ENCODE measurements around the gene ST6GALNAC3.
"Not testable (repeated sequence)": the region's sequence is repeated elsewhere in the genome, so short reads cannot be mapped to it uniquely, and the experiment has no call there.

ST6GALNAC3 gene

GRCh38 chr1:76106719-76107235 is 32.2 kb downstream of the ST6GALNAC3 start:
- DNase-seq (ENCODE audit: low read depth), result no peak

GRCh38 chr1:76109404-76109803 is 34.9 kb downstream of the ST6GALNAC3 start:
- no peak for DNase-seq (ENCODE audit: low read depth)

DNA sequence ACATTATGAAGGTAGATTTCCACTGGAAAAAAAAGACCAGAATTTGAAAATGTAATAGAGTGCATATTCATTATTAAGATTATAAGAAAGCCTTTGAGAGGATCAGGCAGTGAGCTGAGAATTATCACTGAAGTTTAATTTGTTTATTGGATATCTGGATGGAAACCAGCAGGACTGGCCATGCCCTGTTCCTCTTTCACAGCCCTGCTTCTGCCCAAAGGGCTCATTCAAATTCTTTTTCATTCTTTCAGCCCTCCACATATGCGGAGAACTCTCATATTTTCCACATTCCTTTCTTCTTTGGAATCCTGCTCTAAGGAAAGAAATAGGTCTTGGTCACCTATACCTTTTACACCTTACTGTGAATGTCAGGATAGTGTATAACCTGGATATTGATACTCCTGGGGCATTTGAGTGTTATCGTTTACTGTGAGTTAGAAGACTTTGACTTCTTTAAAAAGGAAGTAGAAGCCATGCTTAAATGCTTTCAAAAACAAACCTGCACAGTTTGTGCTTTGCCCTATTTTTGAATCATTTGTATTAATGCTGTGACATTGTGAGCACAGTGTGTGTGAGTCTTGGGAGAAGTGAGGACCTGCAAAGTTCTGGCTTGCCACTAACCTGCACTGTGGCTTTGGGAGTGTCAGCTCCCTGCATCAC is 35.5 kb downstream of the ST6GALNAC3 start:
- no peak for DNase-seq (ENCODE audit: low read depth)

GRCh38 chr1:76110666-76111065 is 36.1 kb downstream of the ST6GALNAC3 start:
- DNase-seq (ENCODE audit: low read depth), result no peak

DNA sequence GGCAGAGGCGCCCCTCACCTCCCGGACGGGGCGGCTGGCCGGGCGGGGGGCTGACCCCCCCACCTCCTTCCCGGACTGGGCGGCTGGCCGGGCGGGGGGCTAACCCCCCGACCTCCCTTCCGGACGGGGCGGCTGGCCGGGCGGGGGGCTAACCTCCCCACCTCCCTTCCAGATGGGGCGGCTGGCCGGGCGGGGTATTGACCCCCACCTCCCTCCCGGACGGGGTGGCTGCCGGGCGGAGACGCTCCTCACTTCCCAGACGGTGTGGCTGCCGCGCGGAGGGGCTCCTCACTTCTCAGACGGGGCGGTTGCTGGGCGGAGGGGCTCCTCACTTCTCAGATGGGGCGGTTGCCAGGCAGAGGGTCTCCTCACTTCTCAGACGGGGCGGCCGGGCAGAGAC is 37.8 kb downstream of the ST6GALNAC3 start:
- not testable (repeated sequence) for DNase-seq (ENCODE audit: low read depth)

GRCh38 chr1:76113446-76113845 is 38.9 kb downstream of the ST6GALNAC3 start:
- DNase-seq (ENCODE audit: low read depth), result no peak

DNA sequence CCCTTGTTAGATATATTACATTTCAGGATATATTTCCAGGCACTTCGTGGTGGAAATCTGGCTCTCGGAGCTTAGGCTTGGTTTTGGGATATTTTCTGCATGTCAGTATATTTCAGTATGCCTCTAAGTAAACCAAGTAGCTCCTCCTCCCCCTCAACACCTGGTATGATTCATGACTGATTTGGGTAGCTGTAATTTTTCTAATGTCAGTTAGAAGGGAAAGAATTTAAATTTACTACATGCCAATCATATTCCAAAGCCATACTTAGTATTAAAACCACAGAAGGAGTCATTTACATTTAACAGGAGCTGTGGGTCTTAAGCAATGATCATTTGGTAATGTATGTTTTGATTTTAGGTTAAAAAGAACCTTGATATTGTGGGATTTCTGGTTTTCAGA is 40.6 kb downstream of the ST6GALNAC3 start:
- no peak for DNase-seq (ENCODE audit: low read depth)

DNA sequence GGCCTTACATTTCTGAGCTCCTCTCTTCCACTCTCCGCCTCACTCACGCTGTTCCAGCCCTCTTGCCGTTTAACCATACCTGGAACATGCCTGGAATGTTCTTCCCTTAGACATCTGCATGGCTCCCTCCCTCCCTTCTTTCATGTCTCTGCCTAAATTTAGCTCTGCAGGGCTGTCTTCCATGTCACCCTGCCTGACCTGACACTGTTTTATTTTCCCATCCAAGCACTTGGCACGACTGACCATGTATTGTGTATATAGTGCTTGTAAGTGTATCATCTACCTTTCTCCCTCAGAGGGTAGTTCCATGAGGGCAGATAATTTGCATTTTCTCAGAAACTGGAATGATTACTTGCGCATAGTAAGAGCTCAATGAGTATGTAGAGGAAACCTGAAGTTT is 47.3 kb downstream of the ST6GALNAC3 start:
- DNase-seq (ENCODE audit: low read depth), result no peak

DNA sequence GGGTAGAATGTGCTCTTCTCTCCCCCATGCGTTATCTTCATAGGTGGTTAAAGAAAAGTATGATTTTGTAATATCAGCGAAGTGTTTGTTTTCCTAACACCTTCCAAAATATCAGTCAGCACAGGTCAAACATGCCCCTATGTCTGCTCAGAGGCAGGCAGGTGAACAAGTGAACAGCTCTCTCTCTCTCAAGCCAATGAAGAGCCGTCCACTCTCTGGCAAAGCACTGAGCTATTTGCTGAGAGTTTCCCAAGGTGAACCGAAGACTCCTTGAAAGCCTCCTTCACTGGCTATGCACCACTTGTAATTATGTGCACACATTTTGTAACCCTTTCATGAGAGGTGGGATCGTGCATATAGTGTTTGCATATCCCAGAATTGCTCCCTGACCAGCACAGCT is 47.7 kb downstream of the ST6GALNAC3 start:
- no peak for DNase-seq (ENCODE audit: low read depth)

DNA sequence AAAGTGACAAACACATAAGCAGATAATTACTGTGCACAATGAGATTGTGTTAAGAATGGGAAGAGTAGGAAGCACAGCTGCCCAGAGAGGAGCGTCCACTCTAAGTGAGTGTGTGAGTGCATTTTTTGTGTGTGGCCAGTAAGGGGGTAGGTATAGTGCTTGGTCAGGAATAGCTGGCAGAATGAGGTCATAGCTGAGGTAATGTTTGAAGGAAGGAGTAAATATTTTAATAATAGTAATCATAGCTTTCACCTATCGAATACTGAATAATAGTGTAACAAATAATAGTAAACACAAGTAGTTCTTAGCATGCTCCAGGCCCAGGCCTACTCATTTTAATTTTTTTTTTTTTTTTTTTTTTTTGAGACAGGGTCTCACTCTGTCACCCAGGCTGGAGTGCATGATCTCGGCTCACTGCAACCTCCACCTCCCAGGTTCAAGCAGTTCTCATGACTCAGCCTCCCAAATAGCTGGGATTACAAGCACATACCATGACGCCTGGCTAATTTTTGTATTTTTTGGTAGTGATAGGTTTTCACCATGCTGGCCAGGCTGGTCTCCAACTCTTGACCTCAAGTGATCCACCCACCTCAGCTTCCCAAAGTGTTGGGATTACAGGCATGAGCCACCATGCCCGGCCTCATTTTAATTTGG is 49.0 kb downstream of the ST6GALNAC3 start:
- DNase-seq (ENCODE audit: low read depth), result not testable (repeated sequence)

DNA sequence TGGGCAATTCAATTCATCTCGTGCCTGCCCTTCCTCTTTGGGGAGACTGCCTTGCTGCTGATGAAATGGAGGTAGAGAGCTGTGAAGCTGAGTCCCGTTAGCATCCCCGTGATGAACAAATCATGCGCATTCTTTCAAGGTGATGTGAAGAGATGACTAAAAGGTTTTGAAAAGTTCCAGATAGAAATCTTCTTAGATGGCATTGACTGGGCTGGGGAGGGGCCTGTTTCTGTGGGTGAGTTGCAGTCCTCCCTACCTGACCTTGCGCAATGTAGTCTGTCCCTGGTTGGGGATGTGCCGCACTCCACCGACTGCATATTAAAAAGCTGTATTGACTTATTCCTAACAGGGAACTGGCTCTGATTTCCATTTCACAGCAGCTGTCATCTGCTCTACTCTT is 49.6 kb downstream of the ST6GALNAC3 start:
- DNase-seq (ENCODE audit: low read depth), result no peak

DNA sequence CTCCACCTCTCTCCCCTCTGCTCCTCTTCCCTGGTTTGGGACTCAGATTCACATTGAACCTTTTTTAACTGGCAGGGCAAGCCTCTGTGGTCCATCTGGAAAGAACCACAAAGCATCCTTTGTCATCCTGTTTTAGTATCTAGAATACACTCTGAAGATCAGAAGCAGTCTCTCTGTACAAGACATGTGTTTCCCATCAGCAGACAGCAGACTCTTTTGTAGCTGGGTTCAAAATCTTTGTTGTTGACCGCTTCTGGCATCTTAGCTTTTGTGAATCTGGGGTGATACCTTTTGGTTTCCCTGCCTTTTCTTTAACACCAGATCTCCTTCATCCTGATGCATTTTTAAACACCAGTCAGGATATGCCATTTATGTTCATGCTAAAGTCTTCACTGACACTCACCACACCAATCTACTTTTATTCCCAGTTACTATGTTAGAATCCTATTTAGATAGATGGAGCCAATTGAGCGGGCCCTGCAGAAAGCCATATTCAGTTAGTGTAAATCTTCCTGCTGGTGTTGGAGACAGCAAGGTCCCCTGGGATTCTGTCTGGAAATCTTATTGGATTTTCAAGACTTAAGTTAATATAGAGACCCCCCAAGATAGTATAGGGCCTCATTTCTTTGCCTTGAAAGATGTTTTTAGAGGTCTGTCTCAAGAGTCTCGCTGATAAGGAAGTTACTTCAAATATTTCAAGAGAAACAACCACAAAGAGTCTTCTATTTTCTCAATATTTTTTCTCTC is 51.1 kb downstream of the ST6GALNAC3 start:
- no peak for DNase-seq (ENCODE audit: low read depth)

GRCh38 chr1:76128096-76128495 is 53.5 kb downstream of the ST6GALNAC3 start:
- no peak for DNase-seq (ENCODE audit: low read depth)

DNA sequence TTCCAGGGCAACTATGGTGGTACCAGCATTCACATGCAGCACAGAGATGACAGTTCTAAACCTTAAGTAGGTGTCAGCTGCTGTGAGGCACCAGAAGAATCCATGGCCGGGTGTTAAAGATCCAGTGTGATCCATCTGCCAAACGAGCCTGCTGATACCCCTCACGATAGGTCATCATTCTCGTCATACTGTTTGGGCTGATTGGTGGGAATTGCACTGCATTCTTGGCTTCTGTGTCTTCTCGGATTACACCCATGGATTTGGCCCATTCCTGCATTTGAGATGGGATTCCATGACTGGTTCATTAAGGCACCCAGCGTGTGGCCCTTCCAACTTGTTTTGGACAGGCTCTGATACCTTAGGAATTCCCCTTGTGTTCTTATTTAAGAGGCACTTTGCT is 55.2 kb downstream of the ST6GALNAC3 start:
- DNase-seq (ENCODE audit: low read depth), result no peak

DNA sequence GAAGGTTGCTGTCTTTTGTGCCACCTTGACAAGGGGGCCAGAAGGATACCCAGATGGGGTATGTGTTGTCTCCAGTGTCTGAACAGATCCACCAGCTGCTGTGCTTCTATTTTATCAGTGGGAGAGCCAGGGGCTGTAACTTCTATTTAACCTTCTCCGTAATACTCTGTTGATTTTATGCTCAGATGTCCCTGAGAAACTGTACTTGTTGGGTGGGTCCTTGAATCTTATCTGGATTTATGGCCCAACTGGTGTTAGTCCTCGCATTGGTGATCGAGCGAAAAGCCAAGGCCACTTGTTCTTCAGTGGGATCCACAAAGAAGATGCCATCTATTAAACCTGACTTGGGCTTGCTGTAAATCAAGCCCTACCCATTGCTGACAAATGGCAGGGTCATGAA is 56.4 kb downstream of the ST6GALNAC3 start:
- no peak for DNase-seq (ENCODE audit: low read depth)

DNA sequence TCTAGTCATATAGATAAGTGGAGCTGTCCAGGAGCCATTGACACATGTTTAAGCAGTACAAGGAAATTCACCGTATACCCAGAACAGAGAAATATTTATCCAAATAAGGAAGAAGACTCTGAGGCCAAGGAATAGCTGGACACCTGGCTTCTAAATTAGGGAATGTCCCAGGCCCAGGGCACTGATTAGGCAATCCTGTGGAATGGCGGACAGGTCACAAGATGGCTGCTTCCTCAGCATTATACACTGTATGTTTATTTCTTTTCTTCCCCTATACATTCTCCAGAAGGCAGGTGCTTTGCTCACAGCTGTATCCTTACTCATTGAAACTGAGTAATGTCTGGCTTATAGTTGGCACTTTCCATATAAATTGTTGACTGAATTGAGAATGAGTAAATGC is 59.4 kb downstream of the ST6GALNAC3 start:
- no peak for DNase-seq (ENCODE audit: low read depth)

- DNase-seq (ENCODE audit: low read depth), result no peak
Measured at GRCh38 chr1:76135835-76136234, 61.3 kb downstream of the ST6GALNAC3 start.

- DNase-seq (ENCODE audit: low read depth), result no peak
Measured at GRCh38 chr1:76136894-76137293, 62.3 kb downstream of the ST6GALNAC3 start.

DNA sequence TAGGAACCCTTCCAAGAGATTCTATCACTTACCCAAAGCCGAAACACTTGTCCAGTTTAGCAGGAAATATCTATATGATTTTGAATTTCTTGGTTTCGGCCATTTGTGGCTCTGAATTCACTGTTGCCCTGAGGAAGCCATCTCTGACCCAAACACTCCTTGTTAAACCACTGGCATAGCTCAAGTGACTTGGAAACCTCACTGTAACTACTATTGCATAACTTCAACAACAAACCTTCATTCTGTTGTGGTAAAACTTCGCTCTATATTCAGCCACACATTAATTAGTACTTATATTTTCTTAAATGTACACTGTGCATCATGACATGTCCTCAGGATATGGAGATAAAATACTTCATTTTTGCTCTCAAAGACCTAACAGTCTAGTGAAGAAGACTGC is 63.2 kb downstream of the ST6GALNAC3 start:
- no peak for DNase-seq (ENCODE audit: low read depth)

DNA sequence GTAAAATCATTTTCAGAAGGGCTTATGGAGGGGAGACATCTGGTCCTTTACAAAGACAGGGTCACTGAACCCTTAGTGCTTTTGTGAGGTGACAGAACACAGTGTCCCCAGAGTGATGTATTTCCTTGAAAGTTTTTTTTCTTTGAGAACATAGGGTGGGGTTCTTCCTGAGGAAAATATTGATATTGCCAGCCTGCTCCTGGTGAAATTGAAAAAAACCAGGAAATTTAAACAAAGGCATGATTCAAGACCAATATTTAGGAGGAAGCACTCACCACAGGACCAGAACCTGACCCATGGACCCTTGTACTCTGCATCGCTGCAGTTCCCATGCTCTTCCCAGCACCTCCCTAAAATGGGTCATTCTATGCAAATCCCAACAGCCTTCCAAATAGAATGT is 63.7 kb downstream of the ST6GALNAC3 start:
- DNase-seq (ENCODE audit: low read depth), result no peak

DNA sequence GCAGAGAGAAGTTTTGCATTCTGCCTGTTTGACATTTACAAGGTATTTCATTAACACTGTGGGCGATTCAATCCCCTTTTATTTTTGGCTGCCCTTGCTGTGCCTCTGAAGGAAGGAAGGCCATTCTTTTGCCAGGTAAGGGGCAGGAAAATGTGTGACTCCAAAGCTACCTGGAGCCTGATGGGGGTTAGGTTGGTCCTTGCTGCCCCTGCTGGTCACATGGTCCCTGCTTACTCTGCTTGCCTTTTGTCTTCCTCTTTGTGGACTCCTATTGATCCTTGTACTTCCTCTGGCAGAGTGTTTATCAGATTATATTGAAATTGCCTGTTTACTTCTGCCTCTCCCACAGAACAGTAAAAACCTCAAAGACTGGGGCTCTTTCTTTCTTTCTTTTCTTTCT is 65.7 kb downstream of the ST6GALNAC3 start:
- no peak for DNase-seq (ENCODE audit: low read depth)

GRCh38 chr1:76141929-76142328 is 67.4 kb downstream of the ST6GALNAC3 start:
- DNase-seq (ENCODE audit: low read depth), result no peak

All from stimulated activated CD4-positive, alpha-beta T cell treated with anti-CD3 and anti-CD28 coated beads, Interleukin-2, amount 100 ng/mL, for 4 hours (primary cell).